ENCODE measurements around the gene ADAP1.

ADAP1 gene

GRCh38 chr7:892648-893593, 61.6 kb downstream of the ADAP1 start:
- no peak for DNase-seq

- DNase-seq: no peak
Measured at GRCh38 chr7:891805-892204, 62.7 kb downstream of the ADAP1 start.

GRCh38 chr7:891291-891690, 63.2 kb downstream of the ADAP1 start:
- no peak for DNase-seq

- DNase-seq: no peak
Measured at GRCh38 chr7:890868-891267, 63.6 kb downstream of the ADAP1 start.

- DNase-seq: no peak
Measured at GRCh38 chr7:889391-889790, 65.1 kb downstream of the ADAP1 start.

- no peak for DNase-seq
Measured at GRCh38 chr7:889025-889390, 65.5 kb downstream of the ADAP1 start.

GRCh38 chr7:888081-889024, 66.1 kb downstream of the ADAP1 start:
- no peak for DNase-seq

- no peak for DNase-seq
Measured at GRCh38 chr7:887488-887820, 67.0 kb downstream of the ADAP1 start.

- DNase-seq: no peak
Measured at GRCh38 chr7:886626-887487, 67.6 kb downstream of the ADAP1 start.

- no peak for DNase-seq
Measured at GRCh38 chr7:885893-886625, 68.4 kb downstream of the ADAP1 start.

- no peak for DNase-seq
Measured at GRCh38 chr7:885261-885892, 69.1 kb downstream of the ADAP1 start.

- DNase-seq: no peak
Measured at GRCh38 chr7:884191-885003, 70.1 kb downstream of the ADAP1 start.

GRCh38 chr7:883055-884021, 71.1 kb downstream of the ADAP1 start:
- no peak for DNase-seq

GRCh38 chr7:882336-883035, 72.0 kb downstream of the ADAP1 start:
- no peak for DNase-seq

- DNase-seq: no peak
Measured at GRCh38 chr7:881441-882234, 72.8 kb downstream of the ADAP1 start.

GRCh38 chr7:880450-880849, 74.0 kb downstream of the ADAP1 start:
- no peak for DNase-seq

- DNase-seq: no peak
Measured at GRCh38 chr7:879706-880105, 74.8 kb downstream of the ADAP1 start.

GRCh38 chr7:879093-879492, 75.4 kb downstream of the ADAP1 start:
- DNase-seq: no peak
